GM08714 (cell line): ENCODE results near the gene ADAMTSL3.

Experiments used
- H3K4me3 ChIP-seq: fragments of 200-500 bp; sonication (Bioruptor generic); 2 replicates; pipeline ENCODE4 v1.5.1; 2014; ENCODE audit warnings: mild to moderate bottlenecking, low read length, inconsistent platforms
- ZNF274 ChIP-seq: IDR thresholded peaks from 2 replicates; pipeline ENCODE4 v1.6.1; 2012; ENCODE audit warnings: mild to moderate bottlenecking, low read depth, low read length

The ADAMTSL3 gene

GRCh38 chr15:83838763-83839162 lies 184.8 kb downstream of the ADAMTSL3 start:
- TF ChIP-seq ZNF274 = no peak
- H3K4me3 ChIP-seq = no peak overlapping the region

GRCh38 chr15:83842281-83842680 lies 188.4 kb downstream of the ADAMTSL3 start:
- TF ChIP-seq ZNF274 = no peak
- no peak overlapping the region for H3K4me3 ChIP-seq

- no peak for TF ChIP-seq ZNF274
- no peak overlapping the region for H3K4me3 ChIP-seq
Observed at GRCh38 chr15:83843471-83843871, 189.5 kb downstream of the ADAMTSL3 start.

GRCh38 chr15:83844742-83845141 lies 190.8 kb downstream of the ADAMTSL3 start:
- H3K4me3 ChIP-seq = no peak overlapping the region
- no peak for TF ChIP-seq ZNF274

- TF ChIP-seq ZNF274 = no peak
- H3K4me3 ChIP-seq = no peak overlapping the region
Observed at GRCh38 chr15:83845230-83845629, 191.3 kb downstream of the ADAMTSL3 start.

- H3K4me3 ChIP-seq = no peak overlapping the region
- no peak for TF ChIP-seq ZNF274
Observed at GRCh38 chr15:83846847-83847246, 192.9 kb downstream of the ADAMTSL3 start.

- no peak for TF ChIP-seq ZNF274
- no peak overlapping the region for H3K4me3 ChIP-seq
Observed at GRCh38 chr15:83848315-83849050, 194.6 kb downstream of the ADAMTSL3 start.

- no peak for TF ChIP-seq ZNF274
- H3K4me3 ChIP-seq = no peak overlapping the region
Observed at GRCh38 chr15:83850015-83850414, 196.1 kb downstream of the ADAMTSL3 start.

- no peak for TF ChIP-seq ZNF274
Observed at GRCh38 chr15:83850501-83851245, 196.8 kb downstream of the ADAMTSL3 start.

GRCh38 chr15:83853232-83853631 lies 199.3 kb downstream of the ADAMTSL3 start:
- H3K4me3 ChIP-seq = no peak overlapping the region
- no peak for TF ChIP-seq ZNF274

More at GRCh38 chr15:83850501-83851245, 196.8 kb downstream of the ADAMTSL3 start:
- no peak overlapping the region for H3K4me3 ChIP-seq

- no peak for TF ChIP-seq ZNF274
- no peak overlapping the region for H3K4me3 ChIP-seq
Observed at GRCh38 chr15:83854321-83854720, 200.4 kb downstream of the ADAMTSL3 start.

GRCh38 chr15:83854950-83855707 lies 201.2 kb downstream of the ADAMTSL3 start:
- no peak for TF ChIP-seq ZNF274
- no peak overlapping the region for H3K4me3 ChIP-seq

GRCh38 chr15:83855956-83856355 lies 202.0 kb downstream of the ADAMTSL3 start:
- no peak overlapping the region for H3K4me3 ChIP-seq
- no peak for TF ChIP-seq ZNF274

GRCh38 chr15:83858820-83859505 lies 205.0 kb downstream of the ADAMTSL3 start:
- no peak overlapping the region for H3K4me3 ChIP-seq
- TF ChIP-seq ZNF274 = no peak

- H3K4me3 ChIP-seq = no peak overlapping the region
- no peak for TF ChIP-seq ZNF274
Observed at GRCh38 chr15:83866692-83867091, 212.8 kb downstream of the ADAMTSL3 start.
